HG03442 (cell line): ENCODE results near the gene ITGA11.

ENCODE experiments used
- ATAC-seq: cut with Tn5 transposase; IDR thresholded peaks from one replicate; pipeline ENCODE4 v1.9.1; 2021; ENCODE audit warnings: mild to moderate bottlenecking, moderate library complexity; ENCODE audit not compliant: unreplicated experiment

Gene ITGA11, protein sequence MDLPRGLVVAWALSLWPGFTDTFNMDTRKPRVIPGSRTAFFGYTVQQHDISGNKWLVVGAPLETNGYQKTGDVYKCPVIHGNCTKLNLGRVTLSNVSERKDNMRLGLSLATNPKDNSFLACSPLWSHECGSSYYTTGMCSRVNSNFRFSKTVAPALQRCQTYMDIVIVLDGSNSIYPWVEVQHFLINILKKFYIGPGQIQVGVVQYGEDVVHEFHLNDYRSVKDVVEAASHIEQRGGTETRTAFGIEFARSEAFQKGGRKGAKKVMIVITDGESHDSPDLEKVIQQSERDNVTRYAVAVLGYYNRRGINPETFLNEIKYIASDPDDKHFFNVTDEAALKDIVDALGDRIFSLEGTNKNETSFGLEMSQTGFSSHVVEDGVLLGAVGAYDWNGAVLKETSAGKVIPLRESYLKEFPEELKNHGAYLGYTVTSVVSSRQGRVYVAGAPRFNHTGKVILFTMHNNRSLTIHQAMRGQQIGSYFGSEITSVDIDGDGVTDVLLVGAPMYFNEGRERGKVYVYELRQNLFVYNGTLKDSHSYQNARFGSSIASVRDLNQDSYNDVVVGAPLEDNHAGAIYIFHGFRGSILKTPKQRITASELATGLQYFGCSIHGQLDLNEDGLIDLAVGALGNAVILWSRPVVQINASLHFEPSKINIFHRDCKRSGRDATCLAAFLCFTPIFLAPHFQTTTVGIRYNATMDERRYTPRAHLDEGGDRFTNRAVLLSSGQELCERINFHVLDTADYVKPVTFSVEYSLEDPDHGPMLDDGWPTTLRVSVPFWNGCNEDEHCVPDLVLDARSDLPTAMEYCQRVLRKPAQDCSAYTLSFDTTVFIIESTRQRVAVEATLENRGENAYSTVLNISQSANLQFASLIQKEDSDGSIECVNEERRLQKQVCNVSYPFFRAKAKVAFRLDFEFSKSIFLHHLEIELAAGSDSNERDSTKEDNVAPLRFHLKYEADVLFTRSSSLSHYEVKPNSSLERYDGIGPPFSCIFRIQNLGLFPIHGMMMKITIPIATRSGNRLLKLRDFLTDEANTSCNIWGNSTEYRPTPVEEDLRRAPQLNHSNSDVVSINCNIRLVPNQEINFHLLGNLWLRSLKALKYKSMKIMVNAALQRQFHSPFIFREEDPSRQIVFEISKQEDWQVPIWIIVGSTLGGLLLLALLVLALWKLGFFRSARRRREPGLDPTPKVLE

GRCh38 chr15:68431792-68432401, at the start of gene ITGA11:
TSS of gene ITGA11 (minus strand) at chr15:68432163. CDS start at chr15:68432066, 97 bp downstream.
- ATAC-seq = no peak

GRCh38 chr15:68481321-68481720, 49.4 kb upstream of the ITGA11 start:
- ATAC-seq = no peak

GRCh38 chr15:68480296-68480695, 48.3 kb upstream of the ITGA11 start:
- no peak for ATAC-seq

DNA sequence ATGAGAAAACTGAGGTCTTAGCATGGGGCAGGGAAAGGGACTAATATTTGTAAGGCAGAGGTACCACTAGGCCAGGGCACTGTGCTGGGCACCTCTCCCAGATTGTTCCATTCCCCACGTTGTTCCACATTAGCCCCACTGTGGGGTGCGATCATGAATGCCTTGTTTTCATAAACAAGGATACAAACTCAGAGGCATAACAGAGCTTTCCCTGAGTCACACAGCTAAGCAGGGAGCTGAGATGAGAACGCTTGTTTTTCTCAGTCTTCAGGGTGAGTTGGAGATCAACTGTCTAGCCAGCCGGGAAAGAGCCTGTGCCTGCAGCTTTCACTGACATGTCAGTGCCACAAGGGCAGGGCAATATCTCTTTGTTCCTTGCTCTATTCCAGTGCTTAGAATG, 47.9 kb upstream of the ITGA11 start:
- no peak for ATAC-seq

DNA sequence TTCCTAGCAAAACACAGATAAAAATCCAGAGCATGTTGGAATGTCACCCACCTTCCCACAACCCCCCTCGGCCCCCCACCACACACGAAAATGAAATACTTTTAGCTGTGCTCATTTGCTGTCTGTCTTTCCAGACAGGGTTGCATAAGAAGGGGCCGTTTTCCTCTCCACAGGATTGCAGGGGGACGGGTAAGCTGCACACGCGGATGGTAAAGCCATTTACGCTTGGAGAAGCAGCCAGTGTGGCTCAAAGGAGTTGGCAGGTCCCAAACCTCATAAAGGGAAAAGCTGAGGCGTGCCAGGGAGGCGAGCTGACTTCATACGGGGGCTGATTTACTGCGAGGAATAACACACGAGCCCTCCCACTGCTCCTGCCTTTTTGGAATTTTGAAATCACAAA, 47.4 kb upstream of the ITGA11 start:
- ATAC-seq = no peak

GRCh38 chr15:68478853-68479252, 46.9 kb upstream of the ITGA11 start:
- no peak for ATAC-seq

DNA sequence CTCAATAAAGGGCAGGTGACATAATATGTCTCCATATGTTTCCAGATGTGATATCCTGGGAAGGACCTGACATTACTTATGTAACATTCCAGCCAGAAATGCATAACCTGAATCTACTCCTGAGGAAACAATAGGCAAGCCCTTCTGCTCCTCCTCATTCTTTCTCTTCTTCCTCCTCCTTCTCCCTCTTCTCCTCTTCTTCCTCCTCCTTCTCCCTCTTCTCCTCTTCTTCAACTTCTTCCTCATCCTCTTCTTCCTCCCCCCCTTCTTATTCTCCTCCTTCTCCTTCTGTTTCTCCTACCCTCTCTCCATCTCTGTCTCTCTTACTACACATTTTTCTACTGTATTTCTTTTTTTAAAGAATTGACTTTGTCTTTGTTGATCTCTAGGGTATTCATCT, 43.5 kb upstream of the ITGA11 start:
- no peak for ATAC-seq

DNA sequence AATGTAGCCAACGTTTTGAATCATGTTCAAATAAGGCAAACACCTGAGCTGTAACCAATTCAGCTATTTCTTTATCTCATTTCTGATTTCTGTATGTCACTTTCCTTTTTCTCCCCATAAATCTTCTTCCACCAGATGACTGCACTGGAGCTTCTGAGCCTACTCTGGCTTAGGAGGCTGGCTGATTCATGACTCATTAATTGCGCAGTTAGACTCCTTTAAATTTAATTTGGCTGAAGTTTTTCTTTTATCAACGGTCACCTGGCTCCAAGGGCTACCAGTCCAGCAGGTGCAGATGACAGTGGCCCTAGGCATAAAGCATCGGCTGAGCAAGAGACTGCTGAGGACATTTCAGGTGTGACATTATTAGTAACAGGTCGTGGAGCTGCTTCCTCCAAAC, 39.6 kb upstream of the ITGA11 start:
- no peak for ATAC-seq

GRCh38 chr15:68470976-68471375, 39.0 kb upstream of the ITGA11 start:
- no peak for ATAC-seq

DNA sequence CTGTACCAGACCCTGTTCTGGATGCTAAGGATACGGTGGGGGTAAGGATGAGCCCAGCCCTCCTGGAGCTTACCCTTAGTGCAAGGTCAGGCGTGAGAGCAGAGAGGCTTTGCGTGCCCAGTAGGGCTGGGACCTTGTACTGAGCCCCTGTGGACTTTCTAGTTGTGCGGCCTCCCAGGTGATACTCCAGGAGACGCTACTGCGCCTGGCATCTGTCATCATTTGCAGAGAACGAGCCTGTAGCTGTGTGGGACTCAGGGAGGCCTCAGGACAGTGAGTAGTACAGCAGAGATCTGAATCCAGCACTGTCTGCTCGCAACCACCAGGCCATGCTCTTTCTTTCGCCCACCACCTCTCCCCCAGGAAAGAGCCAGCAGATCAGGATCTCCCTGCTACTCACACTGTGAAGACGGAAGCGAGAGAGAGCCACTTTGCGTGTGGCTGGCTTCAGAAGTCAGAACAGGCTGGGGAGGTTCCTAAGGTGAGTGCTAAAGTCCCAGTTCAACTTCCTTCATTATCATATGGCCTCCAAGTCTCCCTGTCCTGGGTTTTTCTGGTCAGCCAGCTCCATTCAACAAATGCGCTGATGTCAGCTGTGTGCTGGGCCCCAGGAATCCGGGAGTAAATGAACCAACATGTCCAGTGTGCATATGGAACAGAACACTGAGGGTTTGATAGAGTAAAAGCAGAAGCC, 38.2 kb upstream of the ITGA11 start:
- no peak for ATAC-seq

DNA sequence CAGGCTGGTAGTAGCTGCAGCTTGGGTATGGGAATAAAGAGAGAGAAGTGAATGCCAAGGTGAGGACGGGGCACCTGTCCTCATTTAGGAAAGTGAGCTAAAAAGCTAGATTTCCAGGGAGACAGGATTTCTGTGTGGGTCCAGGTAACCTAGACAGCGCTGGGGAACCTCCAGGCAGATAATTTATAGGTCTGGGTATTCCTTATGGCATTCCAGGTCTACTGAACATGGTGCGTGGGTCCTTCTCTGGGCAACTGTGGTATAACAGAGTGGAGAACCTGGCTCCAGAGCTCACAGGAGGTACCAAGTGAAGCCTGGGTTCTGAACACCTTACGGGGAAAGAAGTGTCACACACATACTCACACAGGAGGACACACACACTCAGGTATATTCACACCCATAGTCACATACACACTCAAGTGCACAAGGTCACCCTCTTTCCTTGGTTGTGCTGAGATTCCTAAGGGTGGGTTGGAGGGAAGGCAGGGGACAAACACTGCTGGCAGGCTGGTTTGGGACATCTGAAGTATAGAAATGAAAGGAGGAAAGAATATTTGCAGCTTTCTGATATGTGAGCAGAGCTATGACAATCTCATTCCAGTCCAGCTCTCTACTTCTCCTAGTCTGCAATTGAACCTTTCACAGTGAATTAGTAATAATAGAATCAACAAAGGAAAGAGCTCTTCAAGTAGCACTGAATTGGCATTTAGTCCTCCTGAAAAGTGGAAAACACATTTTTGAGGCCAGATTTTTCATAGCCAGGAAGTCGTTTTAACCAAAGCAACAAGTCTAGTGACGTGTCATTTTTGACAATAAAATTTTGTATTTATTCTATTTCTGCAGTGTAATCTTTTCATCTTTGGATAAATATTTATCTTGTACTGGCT, 37.4 kb upstream of the ITGA11 start:
- no peak for ATAC-seq

GRCh38 chr15:68466876-68467275, 34.9 kb upstream of the ITGA11 start:
- no peak for ATAC-seq

DNA sequence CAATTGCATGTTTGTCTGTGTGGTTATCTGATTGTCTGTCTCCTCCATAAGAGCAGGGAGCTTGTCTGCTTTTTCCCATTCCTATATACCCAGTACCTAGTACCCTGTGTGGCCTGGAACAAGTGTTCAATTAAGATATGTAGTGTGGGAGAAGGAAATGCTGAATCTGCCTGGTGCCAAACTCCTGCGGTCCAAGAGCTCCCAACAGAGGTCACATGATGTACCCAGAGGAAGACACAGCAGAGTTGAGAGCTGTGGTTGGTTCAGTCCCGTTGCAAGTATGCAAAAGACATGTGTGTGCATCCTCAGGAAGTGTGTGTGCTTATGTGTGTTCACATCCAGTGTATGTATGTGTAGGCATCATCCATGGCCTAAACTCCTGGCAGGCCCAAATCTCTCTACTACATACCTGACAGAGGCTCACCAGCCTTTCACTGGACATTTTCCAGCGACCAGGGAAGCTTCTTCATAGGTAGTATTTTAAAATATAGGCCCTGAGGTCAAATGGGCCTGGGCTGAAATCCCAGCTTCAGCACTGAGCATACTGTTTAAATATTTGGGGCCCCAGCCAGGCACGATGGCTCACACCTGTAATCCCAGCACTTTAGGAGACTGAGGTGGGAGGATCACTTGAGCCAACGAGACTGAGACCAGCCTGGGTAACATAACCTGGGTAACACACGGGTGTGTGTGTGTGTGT, 34.0 kb upstream of the ITGA11 start:
- ATAC-seq = no peak

DNA sequence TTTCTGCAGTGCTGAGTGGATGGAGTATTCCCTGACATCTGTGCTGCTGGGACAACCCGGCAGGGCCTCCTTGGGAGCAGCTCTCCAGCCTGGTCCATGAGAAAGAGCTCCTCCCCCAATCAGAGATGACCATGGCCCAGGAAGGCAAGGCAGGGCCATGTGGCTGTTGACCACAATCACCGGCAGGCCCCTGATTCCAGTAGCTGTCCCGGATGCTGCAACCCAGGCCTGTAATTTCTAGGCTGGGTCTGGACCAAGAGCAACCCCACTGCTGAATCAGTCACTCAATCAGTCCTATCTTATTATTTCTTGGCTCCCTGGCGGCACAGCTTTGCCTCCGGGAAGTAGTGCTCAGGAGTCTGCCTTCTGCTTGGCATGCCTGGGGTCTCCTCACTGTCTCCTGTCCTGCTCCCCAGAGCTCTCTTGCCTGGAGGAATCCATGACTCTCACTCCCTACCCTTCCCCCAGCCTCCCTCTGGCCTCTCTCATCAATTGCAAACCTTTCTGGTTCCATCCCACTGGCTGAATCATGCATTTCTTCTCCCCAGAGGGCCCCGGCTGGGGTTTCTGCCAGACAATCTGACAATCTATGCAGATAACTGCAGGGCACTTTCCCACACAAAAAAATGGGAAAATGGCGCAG, 32.6 kb upstream of the ITGA11 start:
- no peak for ATAC-seq

GRCh38 chr15:68463996-68464395, 32.0 kb upstream of the ITGA11 start:
- no peak for ATAC-seq

GRCh38 chr15:68463444-68463843, 31.5 kb upstream of the ITGA11 start:
- no peak for ATAC-seq

DNA sequence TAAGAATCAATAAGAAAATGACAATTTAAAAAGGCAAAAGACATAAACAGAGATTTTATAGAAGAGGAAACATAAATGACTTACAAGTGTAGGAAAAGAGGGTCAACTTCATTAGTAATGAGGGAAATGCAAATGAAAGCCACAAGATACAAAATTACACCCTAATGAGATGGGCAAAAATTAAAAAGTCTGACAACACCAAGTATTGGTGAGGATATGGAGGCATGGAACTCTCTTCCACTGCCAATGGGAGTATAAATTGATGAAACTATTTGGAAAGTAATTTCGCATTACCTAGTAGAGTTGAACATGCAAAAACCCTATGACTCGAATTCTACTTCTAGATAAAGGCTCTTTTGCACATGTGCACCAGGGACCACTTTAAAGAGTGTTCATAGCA, 28.2 kb upstream of the ITGA11 start:
- no peak for ATAC-seq

DNA sequence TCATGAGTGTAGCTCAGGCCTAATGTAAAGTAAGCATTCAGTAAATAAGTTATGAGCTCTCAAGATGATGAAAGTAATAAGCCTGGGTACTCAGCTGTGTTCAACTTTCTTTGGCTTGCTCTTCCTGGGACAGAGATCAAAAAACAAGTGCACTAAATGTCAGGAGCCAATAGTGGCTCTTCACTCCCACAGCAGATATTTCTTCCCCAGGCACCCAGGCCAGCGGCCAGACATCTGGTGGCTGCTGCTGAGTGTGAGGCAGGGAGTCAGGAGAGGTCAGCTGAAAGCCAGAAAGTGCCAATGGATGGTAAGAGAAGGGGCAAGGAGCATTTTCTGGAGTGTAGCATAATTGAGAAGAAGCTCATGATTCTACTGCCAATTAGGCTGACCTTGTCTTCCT, 18.2 kb upstream of the ITGA11 start:
- ATAC-seq = no peak
